ENCODE data around the gene POU1F1. TPM values are rescaled to one million over a fixed set of nuclear protein-coding genes. Genes with fewer than 3 reads are reported as not detected.

POU1F1 gene
- polyA plus RNA-seq (2012; rRNA removed): not detected in 2 replicates
- not detected in 2 replicates for polyA plus RNA-seq (2012; cell fraction: cytosol; rRNA removed)
- polyA plus RNA-seq (2012; cell fraction: nucleus; rRNA removed): not detected in 2 replicates

GRCh38 chr3:87276484-87276883, at the start of gene POU1F1:
TSS of gene POU1F1 (minus strand) at chr3:87276584. CDS start at chr3:87276462, 122 bp downstream.
- Histone ChIP-seq H3K4me3 (ENCODE audit: low read depth in 2 of 2, low read length in 1 of 2) (no peak within 1 kb of the TSS), H3K4me1 (ENCODE audit: control insufficient read depth in 1 of 2, insufficient read depth in 2 of 2, low read depth in 1 of 2, low read length in 1 of 2) (no peaks in the 10 kb centered on the region), H3K9ac (no peak within 1 kb of the TSS), H3K27me3 (ENCODE audit: insufficient read depth) (peaks cover 16% of the 10 kb centered on the region; the same call in 1 of the 2 replicates), H3K79me2 (ENCODE audit: insufficient read depth) (no peaks in the 10 kb centered on the region), H3K9me2 (no peaks in the 10 kb centered on the region), H3K4me2 (no peak within 1 kb of the TSS), H3K9me3 (no peaks in the 10 kb centered on the region), H2AFZ (ENCODE audit: low read depth) (no peak within 1 kb of the TSS), H3K27ac (ENCODE audit: low read depth in 2 of 2, low read length in 1 of 2) (no peak within 1 kb of the TSS), H3F3A (replicated peaks; ENCODE audit: insufficient read depth) (no peaks in the 10 kb centered on the region), H4K20me1 (ENCODE audit: insufficient read depth) (no peaks in the 10 kb centered on the region), H3K36me3 (replicated peaks in 1 of 2; ENCODE audit: control insufficient read depth in 1 of 2, insufficient read depth in 2 of 2, low read length in 1 of 2) (no peaks in the 10 kb centered on the region)
- CTCF ChIA-PET: interaction anchor here (2.0 kb wide), 1 partner anchor 17 kb away, joined by 7 read pairs; no protein-coding TSS in a partner anchor
- DNase-seq: no peak
- 49% methylated on average over 6 of the region's 6 CpGs for WGBS (ENCODE audit: low lambda C conversion rate)
- TF ChIP-seq TCF12 (IDR thresholded peaks at IDR 0.05) (no peak), NRF1 (IDR thresholded peaks at IDR 0.05; ENCODE audit: low read depth, low read length) (no peak), EZH2phosphoT487 (IDR thresholded peaks at IDR 0.05; ENCODE audit: borderline replicate concordance, low read depth) (no peak), EP300 (IDR thresholded peaks at IDR 0.05; ENCODE audit: borderline replicate concordance in 1 of 2, low read depth in 1 of 2, low read length in 1 of 2) (no peak), MEF2A (IDR thresholded peaks at IDR 0.05; ENCODE audit: borderline replicate concordance, low read depth) (no peak), RFX5 (IDR thresholded peaks at IDR 0.05; ENCODE audit: low read length) (no peak), SMC3 (IDR thresholded peaks at IDR 0.05; ENCODE audit: low read depth, low read length) (no peak), USF2 (IDR thresholded peaks at IDR 0.05; ENCODE audit: borderline replicate concordance, low read depth, low read length) (no peak), CHD2 (IDR thresholded peaks at IDR 0.05; ENCODE audit: low read length, partially characterized antibody) (no peak), REST (IDR thresholded peaks at IDR 0.05; ENCODE audit: low read depth, low read length) (no peak), MAX (IDR thresholded peaks at IDR 0.05; ENCODE audit: low read depth) (no peak), FOXM1 (IDR thresholded peaks at IDR 0.05; ENCODE audit: low read depth) (no peak), PBX3 (IDR thresholded peaks at IDR 0.05) (no peak)
- POLR2A ChIA-PET: no interaction called here

Data from SK-N-SH (cell line).